AG09309 (cell line): ENCODE measurements around the gene STKLD1.

Source experiments
- DNase-seq: peaks from one replicate; pipeline ENCODE4 v3.0.0-alpha.2; 2010; ENCODE audit warnings: low read depth
- H3K4me3 ChIP-seq: 2 replicates; pipeline ENCODE4 v1.5.1; 2011; ENCODE audit warnings: mild to moderate bottlenecking, low read depth, low read length, moderate library complexity; ENCODE audit not compliant: control insufficient read depth
- CTCF ChIP-seq: IDR thresholded peaks from 2 replicates; pipeline ENCODE4 v1.5.1; 2011; ENCODE audit warnings: mild to moderate bottlenecking, low read depth, low read length, inconsistent platforms; ENCODE audit not compliant: insufficient read depth, control insufficient read depth; ENCODE audit errors: missing control alignments

Gene STKLD1

DNA sequence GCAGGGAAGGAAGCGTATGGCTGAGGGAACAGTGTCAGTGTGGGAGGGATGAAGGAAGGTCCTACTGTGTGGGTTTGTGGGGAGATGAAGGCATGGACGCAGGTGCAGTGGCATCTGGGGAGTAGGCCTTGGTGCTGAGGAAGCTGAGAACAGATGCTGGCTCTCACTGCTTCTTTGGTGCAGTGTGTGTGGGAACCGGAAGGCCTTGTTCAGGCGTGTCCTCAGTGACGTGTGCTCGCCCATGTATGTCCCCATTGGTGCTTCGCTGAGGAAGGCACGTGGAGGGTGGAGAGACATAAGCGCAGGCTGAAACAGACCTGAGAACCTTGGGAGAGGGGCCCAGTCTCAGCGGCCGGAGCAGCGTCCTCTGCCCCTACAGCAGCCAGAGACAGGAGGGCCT lies 64.7 kb downstream of the STKLD1 start:
- no peak for TF ChIP-seq CTCF
- DNase-seq: no peak
- no peak overlapping the region for H3K4me3 ChIP-seq

DNA sequence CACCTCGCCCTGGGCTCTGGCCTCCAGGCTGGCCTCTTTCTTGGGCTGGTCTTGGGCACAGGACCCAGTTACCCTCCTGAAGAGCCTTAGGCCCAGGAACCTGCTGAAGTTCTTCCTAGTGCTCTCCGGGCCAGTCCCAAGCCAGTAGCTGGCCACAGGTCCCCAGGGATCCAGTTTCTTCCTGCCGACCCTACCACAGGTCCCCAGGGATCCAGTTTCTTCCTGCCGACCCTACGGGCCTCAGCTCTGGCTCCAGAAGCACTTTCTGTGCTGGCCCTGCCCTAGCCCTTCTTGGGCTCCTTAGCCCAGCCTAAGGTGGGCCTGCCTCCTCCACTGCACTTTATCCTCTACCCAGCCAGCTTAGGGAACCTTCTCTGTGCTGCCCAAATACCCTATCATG lies 65.4 kb downstream of the STKLD1 start:
- no peak for TF ChIP-seq CTCF
- no peak overlapping the region for H3K4me3 ChIP-seq
- DNase-seq: no peak

GRCh38 chr9:133443248-133443647 lies 67.1 kb downstream of the STKLD1 start:
- no peak overlapping the region for H3K4me3 ChIP-seq
- no peak for DNase-seq
- TF ChIP-seq CTCF: no peak

GRCh38 chr9:133443982-133444381 lies 67.8 kb downstream of the STKLD1 start:
- H3K4me3 ChIP-seq: no peak overlapping the region
- no peak for TF ChIP-seq CTCF
- no peak for DNase-seq

- no peak overlapping the region for H3K4me3 ChIP-seq
- no peak for DNase-seq
- no peak for TF ChIP-seq CTCF
Observed at GRCh38 chr9:133445293-133445969, 69.3 kb downstream of the STKLD1 start.

DNA sequence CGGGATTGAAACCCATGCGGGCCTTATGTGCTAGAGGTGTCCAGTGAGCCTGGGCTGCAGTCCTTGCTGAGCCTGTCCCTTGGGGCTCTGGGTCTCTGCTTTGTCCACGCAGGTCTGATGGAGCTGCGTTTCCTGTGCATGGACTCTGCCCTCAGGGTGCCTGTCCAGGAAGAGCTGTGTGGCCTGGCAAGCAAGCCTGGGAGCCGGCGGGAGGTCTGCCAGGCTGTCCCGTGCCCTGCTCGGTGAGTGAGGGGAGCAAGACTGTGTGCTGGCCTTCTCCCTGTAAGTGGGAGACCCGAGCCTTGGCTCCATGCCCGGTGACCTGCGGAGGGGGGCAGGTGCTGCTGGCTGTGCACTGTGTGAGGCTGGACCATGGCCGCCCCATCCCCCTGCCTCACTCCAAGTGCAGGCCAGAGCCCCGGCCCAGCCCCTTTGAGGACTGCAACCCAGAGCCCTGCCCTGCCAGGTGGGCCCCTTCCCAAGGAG lies 72.4 kb downstream of the STKLD1 start:
- TF ChIP-seq CTCF: no peak
- H3K4me3 ChIP-seq: no peak overlapping the region
- DNase-seq: no peak
